K562 (cell line): ENCODE measurements around the gene FXYD4. TPM values are rescaled to one million over a fixed set of nuclear protein-coding genes. Genes with fewer than 3 reads are reported as not detected.

Experiments
- ATAC-seq: fragments of 200-7000 bp; cut with Tn5 transposase; 3 replicates; pipeline ENCODE4 v1.9.1; 2020; ENCODE audit warnings: moderate library complexity
- BruUV-seq: library from RNA; stranded (reverse); fragments of 400-500 nt; replicated peaks from 2 replicates; lab custom pipeline; 2021; lab: Mats Ljungman, UMichigan
- CTCF ChIA-PET: fragments of 300-600 bp; formaldehyde crosslinking; extraction: SDS; loops from one replicate; lab custom pipeline; 2021; ENCODE audit warnings: low intra/inter-chr PET ratio; lab: Yijun Ruan, JAX
- POLR2A ChIA-PET: fragments of 300-600, 350-650 bp; sonication (Branson Sonifier 250); formaldehyde crosslinking; extraction: SDS; loops from one replicate; lab custom pipeline; 2021; ENCODE audit warnings: antibody characterized with exemption, inconsistent platforms; lab: Yijun Ruan, JAX
- DNase-seq, 4 experiments: peaks; one replicate each; pipeline versions ENCODE4 v3.0.0 to v3.0.0-alpha.2; 2011 to 2018; ENCODE audit warnings: low spot score in 3 of 4, mixed read lengths in 3 of 4; ENCODE audit errors: extremely low read depth in 1 of 4
- FAIRE-seq: peaks from 2 replicates; lab custom pipeline; 2011; peaks lifted over from hg19 to GRCh38; lab: Jason Lieb, UNC
- H2AFZ ChIP-seq: 2 replicates; pipeline ENCODE4 v1.6.0; 2011; ENCODE audit warnings: low read depth, low read length, control low read depth, inconsistent platforms
- H3K27ac ChIP-seq: fragments of 200-600 bp; 3 replicates; pipeline ENCODE4 v1.8.0; 2011; ENCODE audit warnings: low read depth, mild to moderate bottlenecking, control low read depth, inconsistent platforms, low read length, moderate library complexity, mixed read lengths; ENCODE audit errors: extremely low read depth
- H3K27me3 ChIP-seq, 2 experiments: fragments of 300-600 bp in 1 of 2; 2 replicates in 1 of 2; 3 replicates in 1 of 2; pipeline versions ENCODE4 v1.6.0 to v1.8.0; 2011; ENCODE audit warnings: inconsistent platforms in 2 of 2, low read length in 2 of 2, mild to moderate bottlenecking in 1 of 2, mixed read lengths in 1 of 2, moderate library complexity in 1 of 2; ENCODE audit not compliant: control insufficient read depth in 2 of 2, insufficient read depth in 2 of 2
- H3K36me3 ChIP-seq: fragments of 300-600 bp; 3 replicates; pipeline ENCODE4 v1.8.0; 2011; ENCODE audit warnings: mild to moderate bottlenecking, low read length, inconsistent platforms; ENCODE audit not compliant: control insufficient read depth, insufficient read depth
- H3K4me1 ChIP-seq, 2 experiments: fragments of 200-600 bp in 1 of 2; replicated peaks in 1 of 2; 2 replicates in 1 of 2; 3 replicates in 1 of 2; pipeline versions ENCODE4 v1.5.1 to v1.8.0; 2011; ENCODE audit warnings: inconsistent platforms in 2 of 2, low read length in 2 of 2, mild to moderate bottlenecking in 1 of 2, mixed read lengths in 1 of 2, moderate library complexity in 1 of 2; ENCODE audit not compliant: control insufficient read depth in 2 of 2, insufficient read depth in 2 of 2
- H3K4me2 ChIP-seq: 2 replicates; pipeline ENCODE4 v1.6.1; 2011; ENCODE audit warnings: low read length, control low read depth, inconsistent platforms, mixed read lengths; ENCODE audit not compliant: insufficient read depth
- H3K4me3 ChIP-seq: fragments of 200-600 bp; sonication (generic), shearing (Covaris generic); 2 replicates; pipeline ENCODE4 v1.5.1; 2016; ENCODE audit warnings: control low read depth, inconsistent platforms
- H3K79me2 ChIP-seq: fragments of 200-600 bp; 3 replicates; pipeline ENCODE4 v1.8.0; 2011; ENCODE audit warnings: low read length, inconsistent platforms; ENCODE audit not compliant: control insufficient read depth, insufficient read depth
- H3K9ac ChIP-seq, 2 experiments: 2 replicates each; pipeline versions ENCODE4 v1.6.0 to v1.6.1; 2011; ENCODE audit warnings: low read depth in 2 of 2, low read length in 2 of 2, control low read depth in 1 of 2, inconsistent platforms in 1 of 2, mild to moderate bottlenecking in 1 of 2, mixed read lengths in 1 of 2; ENCODE audit not compliant: insufficient read depth in 1 of 2
- H3K9me1 ChIP-seq: one replicate; pipeline ENCODE4 v1.6.0; 2011; ENCODE audit warnings: inconsistent platforms, mild to moderate bottlenecking, low read length, moderate library complexity; ENCODE audit not compliant: control insufficient read depth, insufficient read depth
- H3K9me3 ChIP-seq: replicated peaks from 2 replicates; pipeline ENCODE4 v1.5.1; 2011; ENCODE audit warnings: low read depth, low read length, inconsistent platforms; ENCODE audit not compliant: control insufficient read depth, insufficient read depth
- H4K20me1 ChIP-seq: replicated peaks from 2 replicates; pipeline ENCODE4 v1.6.1; 2011; ENCODE audit warnings: low read length, inconsistent platforms, mixed read lengths; ENCODE audit not compliant: control insufficient read depth, insufficient read depth
- CHD2 ChIP-seq: IDR thresholded peaks from 2 replicates; pipeline ENCODE4 v1.6.1; 2011; ENCODE audit warnings: low read depth, low read length
- CTCFL ChIP-seq: IDR thresholded peaks from 2 replicates; pipeline ENCODE4 v1.6.1; 2011; ENCODE audit warnings: borderline replicate concordance, low read depth, mild to moderate bottlenecking, moderate library complexity, low read length; ENCODE audit not compliant: insufficient read depth, poor library complexity, severe bottlenecking
- POLR2AphosphoS2 ChIP-seq: IDR thresholded peaks from 2 replicates; pipeline ENCODE4 v1.6.1; 2012; ENCODE audit warnings: low read length, improper control_type of control experiment
- POLR2AphosphoS5 ChIP-seq: IDR thresholded peaks from 2 replicates; pipeline ENCODE4 v1.6.1; 2011; ENCODE audit warnings: mild to moderate bottlenecking, low read depth, low read length, moderate library complexity; ENCODE audit not compliant: control insufficient read depth, insufficient read depth
- POLR2G ChIP-seq: fragments of 200-400 bp; formaldehyde crosslinking; IDR thresholded peaks from 2 replicates; pipeline ENCODE4 v1.6.1; 2017; ENCODE audit warnings: low read depth, mild to moderate bottlenecking, antibody characterized with exemption, low read length, moderate library complexity
- PURB ChIP-seq: sonication (generic); formaldehyde crosslinking; IDR thresholded peaks from 2 replicates; pipeline ENCODE4 v1.9.0; 2021; ENCODE audit warnings: low read depth, mild to moderate bottlenecking, missing genetic modification reagents
- TAF9B ChIP-seq: fragments of 450-650 bp; IDR thresholded peaks from 2 replicates; pipeline ENCODE4 v1.6.1; 2018; ENCODE audit warnings: mild to moderate bottlenecking; ENCODE audit not compliant: partially characterized antibody
- ZNF384 ChIP-seq: IDR thresholded peaks from 2 replicates; pipeline ENCODE4 v1.6.1; 2012; ENCODE audit warnings: low read depth, low read length, improper control_type of control experiment
- WGBS: fragments of 100-300 bp; shearing (Covaris generic); methylation state at CpG from one replicate; pipeline ENCODE4 v1.1.6; 2016; ENCODE audit warnings: low coverage, mixed read lengths; ENCODE audit not compliant: insufficient coverage; ENCODE audit errors: missing lambda C conversion rate; 5-methylcytosine and 5-hydroxymethylcytosine counted together
- in situ Hi-C: fragments of 300-500 bp; cut with MboI; formaldehyde crosslinking; loops from 4 replicates; pipeline ENCODE4 v1.15.0; 2018; ENCODE audit warnings: inconsistent platforms, mixed read lengths
- intact Hi-C: fragments of 100-400 bp; cut with micrococcal nuclease; formaldehyde crosslinking; loops from 2 replicates; pipeline ENCODE4 v1.14.2; 2022
- polyA plus RNA-seq, 8 experiments: library from polyadenylated mRNA; depleted of rRNA in 4 of 8; stranded (reverse) in 5 of 8; unstranded in 3 of 8; fragments of >200 nt; fragmentation: Nextera tagmentation in 2 of 8; fragmentation: Illumina TruSeq in 1 of 8; extraction: Ambion mirVana in 2 of 8; extraction: Trizol in 1 of 8; gene quantifications; 2 replicates each; pipeline versions ENCODE4 v1.2.1 to v1.2.3, GENCODE V29; 2011 to 2014; ENCODE audit warnings: inconsistent platforms in 1 of 8, missing spikeins in 1 of 8
- total RNA-seq, 7 experiments: library from RNA; depleted of rRNA in 6 of 7; stranded (reverse); fragments of >200 nt in 6 of 7; fragmentation: Illumina TruSeq in 2 of 7; extraction: Trizol in 2 of 7; gene quantifications; 2 replicates each; pipeline versions ENCODE4 v1.2.1 to v1.2.3, GENCODE V29; 2011 to 2021; ENCODE audit warnings: low replicate concordance in 1 of 7
- TF ChIP-seq, protein P1 (sequence below): fragments of 200-400 bp; formaldehyde crosslinking; IDR thresholded peaks from 2 replicates; pipeline ENCODE4 v1.6.1; 2017; ENCODE audit warnings: mild to moderate bottlenecking, low read depth, low read length, moderate library complexity
- TF ChIP-seq, protein P2 (sequence below), 2 experiments: fragments of 450-650 bp in 1 of 2; IDR thresholded peaks; 2 replicates each; pipeline ENCODE4 v1.6.1; 2011 to 2017; ENCODE audit warnings: low read depth in 2 of 2, antibody characterized with exemption in 1 of 2, borderline replicate concordance in 1 of 2, low read length in 1 of 2, mild to moderate bottlenecking in 1 of 2, mixed read lengths in 1 of 2; ENCODE audit not compliant: control insufficient read depth in 1 of 2

Gene FXYD4
- total and polyA plus RNA-seq, 9 of the 15 experiments (the other 6 are each of a cell fraction or from before 2014, with no cell fraction given): not detected

- BruUV-seq: no TSS peak
- peaks cover 51% of the 10 kb centered on the region for H3K79me2 ChIP-seq
- H4K20me1 ChIP-seq: peaks cover 50% of the 10 kb centered on the region
Observed at GRCh38 chr10:43386549-43386948, 15.1 kb downstream of the FXYD4 start.

More at GRCh38 chr10:43386549-43386948, 15.1 kb downstream of the FXYD4 start:
- CTCF ChIA-PET: no interaction called here
- Histone ChIP-seq H2AFZ (no peak overlapping the region), H3K9ac (0 out of 4 replicates have a peak overlapping the region, but pooled peaks of 1 of the 2 experiments have one; percentile 46)
- no peak for DNase-seq
- TF ChIP-seq CHD2 (no peak), POLR2AphosphoS2 (peak; percentile 66; the same call in 1 of the 2 replicates), PURB (no peak), TAF9B (no peak), ZNF384 (no peak), CTCFL (no peak), POLR2G (peak; percentile 24; the same call in 1 of the 2 replicates), POLR2AphosphoS5 (peak; percentile 59)
- TF ChIP-seq, protein P1, sequence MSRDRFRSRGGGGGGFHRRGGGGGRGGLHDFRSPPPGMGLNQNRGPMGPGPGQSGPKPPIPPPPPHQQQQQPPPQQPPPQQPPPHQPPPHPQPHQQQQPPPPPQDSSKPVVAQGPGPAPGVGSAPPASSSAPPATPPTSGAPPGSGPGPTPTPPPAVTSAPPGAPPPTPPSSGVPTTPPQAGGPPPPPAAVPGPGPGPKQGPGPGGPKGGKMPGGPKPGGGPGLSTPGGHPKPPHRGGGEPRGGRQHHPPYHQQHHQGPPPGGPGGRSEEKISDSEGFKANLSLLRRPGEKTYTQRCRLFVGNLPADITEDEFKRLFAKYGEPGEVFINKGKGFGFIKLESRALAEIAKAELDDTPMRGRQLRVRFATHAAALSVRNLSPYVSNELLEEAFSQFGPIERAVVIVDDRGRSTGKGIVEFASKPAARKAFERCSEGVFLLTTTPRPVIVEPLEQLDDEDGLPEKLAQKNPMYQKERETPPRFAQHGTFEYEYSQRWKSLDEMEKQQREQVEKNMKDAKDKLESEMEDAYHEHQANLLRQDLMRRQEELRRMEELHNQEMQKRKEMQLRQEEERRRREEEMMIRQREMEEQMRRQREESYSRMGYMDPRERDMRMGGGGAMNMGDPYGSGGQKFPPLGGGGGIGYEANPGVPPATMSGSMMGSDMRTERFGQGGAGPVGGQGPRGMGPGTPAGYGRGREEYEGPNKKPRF: no peak
- TF ChIP-seq, protein P2, sequence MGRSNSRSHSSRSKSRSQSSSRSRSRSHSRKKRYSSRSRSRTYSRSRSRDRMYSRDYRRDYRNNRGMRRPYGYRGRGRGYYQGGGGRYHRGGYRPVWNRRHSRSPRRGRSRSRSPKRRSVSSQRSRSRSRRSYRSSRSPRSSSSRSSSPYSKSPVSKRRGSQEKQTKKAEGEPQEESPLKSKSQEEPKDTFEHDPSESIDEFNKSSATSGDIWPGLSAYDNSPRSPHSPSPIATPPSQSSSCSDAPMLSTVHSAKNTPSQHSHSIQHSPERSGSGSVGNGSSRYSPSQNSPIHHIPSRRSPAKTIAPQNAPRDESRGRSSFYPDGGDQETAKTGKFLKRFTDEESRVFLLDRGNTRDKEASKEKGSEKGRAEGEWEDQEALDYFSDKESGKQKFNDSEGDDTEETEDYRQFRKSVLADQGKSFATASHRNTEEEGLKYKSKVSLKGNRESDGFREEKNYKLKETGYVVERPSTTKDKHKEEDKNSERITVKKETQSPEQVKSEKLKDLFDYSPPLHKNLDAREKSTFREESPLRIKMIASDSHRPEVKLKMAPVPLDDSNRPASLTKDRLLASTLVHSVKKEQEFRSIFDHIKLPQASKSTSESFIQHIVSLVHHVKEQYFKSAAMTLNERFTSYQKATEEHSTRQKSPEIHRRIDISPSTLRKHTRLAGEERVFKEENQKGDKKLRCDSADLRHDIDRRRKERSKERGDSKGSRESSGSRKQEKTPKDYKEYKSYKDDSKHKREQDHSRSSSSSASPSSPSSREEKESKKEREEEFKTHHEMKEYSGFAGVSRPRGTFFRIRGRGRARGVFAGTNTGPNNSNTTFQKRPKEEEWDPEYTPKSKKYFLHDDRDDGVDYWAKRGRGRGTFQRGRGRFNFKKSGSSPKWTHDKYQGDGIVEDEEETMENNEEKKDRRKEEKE (IDR thresholded peaks at IDR 0.05; ENCODE audit: borderline replicate concordance in 1 of 2, control insufficient read depth in 1 of 2, low read depth in 2 of 2, low read length in 1 of 2): 0 out of 4 replicates have a peak, but pooled peaks of 1 of the 2 experiments have one; percentile 6
- TF ChIP-seq, all 486 proteins: peak for 4
- intact Hi-C loops: no loop called here
- WGBS: 95% methylated on average over 4 of the region's 4 CpGs
- peaks cover 69% of the 10 kb centered on the region for H3K36me3 ChIP-seq
- H3K27me3 ChIP-seq: no peaks in the 10 kb centered on the region
- H3K4me1 ChIP-seq: peaks cover 19% of the 10 kb centered on the region in 2 experiments; a peak in 4 of 5 replicates
- H3K4me2 ChIP-seq: no peak overlapping the region
- FAIRE-seq (no peak), ATAC-seq (peak; percentile 1; the same call in 2 of the 3 replicates)
- in situ Hi-C loops: no loop called here
- no peak overlapping the region for H3K4me3 ChIP-seq
- no peak overlapping the region for H3K27ac ChIP-seq
- peaks cover 7% of the 10 kb centered on the region for H3K9me1 ChIP-seq
- POLR2A ChIA-PET: interaction anchor here (1.1 to 9.4 kb wide), 4 partner anchors 9 to 56 kb away, joined by 3 to 73 read pairs (median 9); no protein-coding TSS in a partner anchor
- no peaks in the 10 kb centered on the region for H3K9me3 ChIP-seq
